ENCODE measurements around the gene WWC2. TPM values are rescaled to one million over a fixed set of nuclear protein-coding genes. Genes with fewer than 3 reads are reported as not detected.

Gene WWC2
- total RNA-seq, 1 donor from 2014 or later, result 142 TPM

GRCh38 chr4:183348706-183349659, 249.9 kb downstream of the WWC2 start:
- TF ChIP-seq, protein P1, sequence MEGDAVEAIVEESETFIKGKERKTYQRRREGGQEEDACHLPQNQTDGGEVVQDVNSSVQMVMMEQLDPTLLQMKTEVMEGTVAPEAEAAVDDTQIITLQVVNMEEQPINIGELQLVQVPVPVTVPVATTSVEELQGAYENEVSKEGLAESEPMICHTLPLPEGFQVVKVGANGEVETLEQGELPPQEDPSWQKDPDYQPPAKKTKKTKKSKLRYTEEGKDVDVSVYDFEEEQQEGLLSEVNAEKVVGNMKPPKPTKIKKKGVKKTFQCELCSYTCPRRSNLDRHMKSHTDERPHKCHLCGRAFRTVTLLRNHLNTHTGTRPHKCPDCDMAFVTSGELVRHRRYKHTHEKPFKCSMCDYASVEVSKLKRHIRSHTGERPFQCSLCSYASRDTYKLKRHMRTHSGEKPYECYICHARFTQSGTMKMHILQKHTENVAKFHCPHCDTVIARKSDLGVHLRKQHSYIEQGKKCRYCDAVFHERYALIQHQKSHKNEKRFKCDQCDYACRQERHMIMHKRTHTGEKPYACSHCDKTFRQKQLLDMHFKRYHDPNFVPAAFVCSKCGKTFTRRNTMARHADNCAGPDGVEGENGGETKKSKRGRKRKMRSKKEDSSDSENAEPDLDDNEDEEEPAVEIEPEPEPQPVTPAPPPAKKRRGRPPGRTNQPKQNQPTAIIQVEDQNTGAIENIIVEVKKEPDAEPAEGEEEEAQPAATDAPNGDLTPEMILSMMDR (IDR thresholded peaks at IDR 0.05), result no peak
- DNase-seq (no peak), ATAC-seq (peak; percentile 73)
- Histone ChIP-seq H3K4me3 (no peak overlapping the region), H3K36me3 (no peaks in the 10 kb centered on the region), H3K4me1 (no peaks in the 10 kb centered on the region), H3K27me3 (no peaks in the 10 kb centered on the region), H3K27ac (no peak overlapping the region), H3K9me3 (no peaks in the 10 kb centered on the region)
- intact Hi-C loops (cut with DNase I), result no loop called here

- intact Hi-C loops (cut with DNase I), result no loop called here
- Histone ChIP-seq H3K9me3 (no peaks in the 10 kb centered on the region), H3K27ac (no peak overlapping the region), H3K36me3 (no peaks in the 10 kb centered on the region), H3K4me3 (no peak overlapping the region), H3K27me3 (no peaks in the 10 kb centered on the region), H3K4me1 (no peaks in the 10 kb centered on the region)
- DNase-seq, result no peak
- TF ChIP-seq, protein P1 (IDR thresholded peaks at IDR 0.05), result no peak
- ATAC-seq, result no peak
These were observed 250.6 kb downstream of the WWC2 start for GRCh38 chr4:183349673-183350072.

GRCh38 chr4:183350317-183351071, 251.4 kb downstream of the WWC2 start:
- Histone ChIP-seq H3K27ac (no peak overlapping the region), H3K9me3 (no peaks in the 10 kb centered on the region), H3K36me3 (no peaks in the 10 kb centered on the region), H3K27me3 (no peaks in the 10 kb centered on the region), H3K4me3 (no peak overlapping the region), H3K4me1 (no peaks in the 10 kb centered on the region)
- intact Hi-C loops (cut with DNase I), result no loop called here
- ATAC-seq (no peak), DNase-seq (no peak)
- TF ChIP-seq, protein P1 (IDR thresholded peaks at IDR 0.05), result no peak

DNA sequence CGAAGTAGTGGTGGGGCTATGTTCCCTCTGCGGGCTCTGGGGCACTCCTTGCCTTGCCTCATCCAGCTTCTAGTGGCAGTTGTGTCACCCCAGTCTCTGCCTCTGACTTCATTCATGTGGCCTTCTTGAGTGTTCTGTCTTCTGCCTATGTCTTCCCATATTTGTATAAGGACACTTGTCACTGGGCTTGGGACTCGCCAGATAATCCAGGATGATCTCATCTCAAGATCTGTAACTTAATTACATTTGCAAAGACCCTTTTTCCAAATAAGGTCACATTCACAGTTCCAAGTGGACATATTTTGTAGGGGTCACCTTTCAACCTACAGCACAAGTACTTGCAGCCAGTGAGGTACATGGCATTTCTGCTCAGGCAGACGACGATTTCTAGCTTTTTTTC, 253.5 kb downstream of the WWC2 start:
- H3K4me3 ChIP-seq, result no peak overlapping the region
- H3K27me3 ChIP-seq, result no peaks in the 10 kb centered on the region
- H3K9me3 ChIP-seq, result no peaks in the 10 kb centered on the region
- TF ChIP-seq, protein P1 (IDR thresholded peaks at IDR 0.05), result no peak
- no peaks in the 10 kb centered on the region for H3K4me1 ChIP-seq
- ATAC-seq, result no peak
- H3K27ac ChIP-seq, result no peak overlapping the region
- intact Hi-C loops (cut with DNase I), result no loop called here
- DNase-seq, result no peak
- H3K36me3 ChIP-seq, result no peaks in the 10 kb centered on the region

DNA sequence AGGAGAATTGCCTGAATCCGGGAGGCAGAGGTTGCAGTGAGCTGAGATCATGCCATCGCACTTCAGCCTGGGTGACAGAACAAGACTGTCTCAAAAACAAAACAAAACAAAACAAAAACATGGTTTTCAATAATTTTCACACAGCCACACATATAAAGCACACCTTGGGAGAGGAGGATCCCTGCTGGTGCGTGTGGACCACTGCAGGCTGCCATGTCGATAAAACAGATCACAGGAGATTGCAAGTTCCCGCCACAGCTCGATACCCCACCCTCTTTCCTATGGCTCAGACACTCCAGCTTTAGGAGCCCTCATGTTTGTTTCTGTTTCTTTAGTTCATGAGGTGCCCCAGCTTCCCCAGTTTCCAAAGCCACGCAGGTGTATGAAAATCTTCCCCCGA, 254.5 kb downstream of the WWC2 start:
- TF ChIP-seq, protein P1 (IDR thresholded peaks at IDR 0.05), result no peak
- Histone ChIP-seq H3K9me3 (no peaks in the 10 kb centered on the region), H3K4me3 (no peak overlapping the region), H3K27ac (no peak overlapping the region), H3K36me3 (no peaks in the 10 kb centered on the region), H3K27me3 (no peaks in the 10 kb centered on the region), H3K4me1 (no peaks in the 10 kb centered on the region)
- intact Hi-C loops (cut with DNase I), result no loop called here
- DNase-seq, result no peak
- ATAC-seq, result no peak
